HK-2 (cell line): ENCODE results near the gene P4HB.
A peak's percentile ranks its signal among the peaks of the same experiment; 100 is the strongest.

Source experiments
- DNase-seq: peaks from one replicate; pipeline ENCODE4 v3.0.0-alpha.2; 2018; ENCODE audit not compliant: unreplicated experiment

P4HB gene

DNA sequence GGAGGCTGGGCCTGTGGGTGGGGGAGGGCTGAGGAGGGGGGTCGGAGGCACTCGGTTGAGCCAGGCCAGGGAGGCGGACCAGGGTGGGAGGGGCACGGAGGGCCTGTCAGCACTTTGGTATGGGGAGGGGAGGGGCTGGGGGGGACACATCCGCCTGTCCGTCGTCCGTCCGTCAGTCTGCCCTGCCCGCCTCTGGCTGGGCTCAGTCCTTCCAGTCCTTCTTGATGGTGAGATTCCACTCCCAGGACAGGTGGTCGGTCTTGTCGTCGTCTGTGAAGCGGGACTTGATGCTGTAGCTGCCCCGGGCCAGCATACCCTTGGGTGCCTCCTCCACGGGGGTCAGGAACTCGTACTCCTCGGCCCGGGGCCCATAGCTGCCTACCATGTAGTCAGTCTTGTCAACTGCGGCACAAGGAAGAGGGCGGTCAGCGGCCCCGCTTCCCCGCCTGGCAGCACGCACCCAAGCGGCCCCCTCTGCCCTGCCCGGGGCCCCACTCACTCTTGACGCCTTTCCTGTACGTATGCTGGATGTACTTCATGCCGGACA, 8.4 kb upstream of the P4HB start:
- DNase-seq, result peak; percentile 88

DNA sequence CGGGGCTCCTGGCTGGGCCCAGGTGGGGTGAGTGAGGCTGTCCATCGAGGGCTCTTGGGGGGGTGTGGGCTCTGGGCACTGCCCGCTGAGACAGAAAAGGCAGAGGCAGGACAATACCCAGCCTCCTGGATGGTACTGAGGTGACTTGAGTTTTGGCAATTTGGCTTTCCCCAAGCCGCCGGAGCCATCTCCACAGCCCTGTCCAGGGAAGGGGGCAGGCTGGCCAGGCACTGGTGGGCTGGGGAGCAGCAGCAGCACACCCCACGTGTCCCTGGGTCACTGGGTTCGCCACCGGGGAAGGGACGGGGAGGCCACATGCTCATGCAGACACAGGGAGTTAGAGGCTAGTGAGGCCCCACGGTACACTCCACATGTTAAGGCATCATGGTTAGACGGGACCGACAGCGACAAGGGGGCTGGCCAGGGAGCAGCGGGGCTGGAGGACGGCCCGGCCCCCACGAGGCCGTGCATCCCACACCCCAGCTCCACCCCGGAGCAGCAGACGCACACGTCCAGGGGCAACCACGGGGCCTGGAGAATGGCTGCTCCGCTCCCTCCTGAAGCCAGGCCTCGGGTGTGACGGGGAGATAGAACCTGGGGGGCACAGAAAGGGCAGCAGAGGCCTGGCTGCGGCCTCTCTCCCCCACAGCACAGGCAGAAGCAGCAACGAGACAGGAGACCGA, 7.8 kb upstream of the P4HB start:
- peak; percentile 41 for DNase-seq

DNA sequence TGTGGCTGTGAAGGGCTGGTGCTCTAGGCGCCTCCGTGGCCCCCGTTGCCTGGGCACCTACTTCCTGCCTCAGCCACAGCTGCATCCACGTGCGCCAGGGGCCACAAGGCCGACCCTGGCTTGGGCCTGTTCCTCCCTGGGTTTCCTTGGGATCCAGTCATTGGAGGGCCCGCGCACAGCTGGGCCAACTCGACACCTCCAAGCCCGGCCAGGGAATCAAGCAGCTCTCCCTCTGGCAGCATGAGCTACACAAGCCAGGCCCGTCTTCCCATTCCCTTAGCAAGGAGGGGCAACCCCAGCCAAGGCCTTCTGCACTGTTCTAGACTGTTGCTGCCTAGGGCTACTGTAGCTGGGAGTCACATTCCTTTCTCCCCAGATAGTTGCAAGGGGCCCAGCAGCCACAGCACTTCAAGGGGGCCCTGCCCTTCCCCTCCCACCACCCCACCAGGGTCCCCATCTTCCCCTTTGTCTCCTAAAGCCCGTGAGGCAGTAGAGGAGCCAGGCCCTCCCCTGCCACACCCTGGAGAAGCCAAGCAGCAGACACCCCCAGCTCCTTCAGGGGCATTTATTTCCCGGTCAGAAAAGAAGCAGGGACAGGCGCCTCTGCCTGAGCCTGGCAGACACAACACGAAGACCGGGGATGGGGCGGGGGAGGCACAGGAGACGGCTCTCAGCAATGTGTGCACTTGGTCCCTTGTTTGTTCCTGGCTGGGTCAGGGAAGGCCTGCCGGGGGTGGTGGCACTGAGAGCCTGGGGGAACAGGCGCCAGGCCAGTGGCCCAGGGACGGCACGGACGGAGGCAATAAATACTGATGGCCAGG, 7.0 kb upstream of the P4HB start:
- DNase-seq, result peak; percentile 63

DNA sequence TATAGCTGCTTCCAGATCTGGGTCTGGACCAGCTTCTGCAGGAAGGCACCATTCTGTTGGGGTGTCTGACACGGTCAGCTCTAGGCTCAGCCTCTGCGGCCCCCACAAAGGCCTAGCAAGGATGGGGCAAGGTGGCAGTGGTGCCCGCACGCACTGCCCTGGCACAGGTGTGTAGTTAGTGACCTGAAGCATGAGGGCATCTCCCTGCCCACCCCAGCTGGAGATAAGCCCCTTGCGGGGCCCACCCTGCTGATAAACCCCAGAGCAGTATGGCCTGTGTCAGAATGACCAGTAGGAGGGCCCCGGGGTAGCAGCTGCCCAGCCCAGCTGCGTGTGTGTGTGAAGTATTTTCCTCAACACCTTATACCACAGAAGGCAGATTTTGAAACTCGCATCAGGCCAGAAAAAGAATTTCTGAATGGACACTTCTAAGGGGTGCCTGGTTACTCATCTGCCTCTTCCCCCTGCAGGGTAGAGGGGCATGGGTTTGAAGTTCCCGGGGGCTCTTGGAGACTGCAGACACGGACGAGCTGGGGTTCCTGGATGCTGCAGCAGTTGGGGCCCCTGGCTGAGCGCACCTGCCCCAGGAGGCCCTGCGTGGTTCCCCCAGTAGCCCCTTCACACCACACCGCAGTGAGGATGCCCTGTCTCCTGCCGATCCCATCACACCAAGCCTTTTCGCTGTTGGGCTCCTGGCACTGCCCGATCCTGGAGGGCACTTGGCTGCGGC, 6.3 kb upstream of the P4HB start:
- no peak for DNase-seq

DNA sequence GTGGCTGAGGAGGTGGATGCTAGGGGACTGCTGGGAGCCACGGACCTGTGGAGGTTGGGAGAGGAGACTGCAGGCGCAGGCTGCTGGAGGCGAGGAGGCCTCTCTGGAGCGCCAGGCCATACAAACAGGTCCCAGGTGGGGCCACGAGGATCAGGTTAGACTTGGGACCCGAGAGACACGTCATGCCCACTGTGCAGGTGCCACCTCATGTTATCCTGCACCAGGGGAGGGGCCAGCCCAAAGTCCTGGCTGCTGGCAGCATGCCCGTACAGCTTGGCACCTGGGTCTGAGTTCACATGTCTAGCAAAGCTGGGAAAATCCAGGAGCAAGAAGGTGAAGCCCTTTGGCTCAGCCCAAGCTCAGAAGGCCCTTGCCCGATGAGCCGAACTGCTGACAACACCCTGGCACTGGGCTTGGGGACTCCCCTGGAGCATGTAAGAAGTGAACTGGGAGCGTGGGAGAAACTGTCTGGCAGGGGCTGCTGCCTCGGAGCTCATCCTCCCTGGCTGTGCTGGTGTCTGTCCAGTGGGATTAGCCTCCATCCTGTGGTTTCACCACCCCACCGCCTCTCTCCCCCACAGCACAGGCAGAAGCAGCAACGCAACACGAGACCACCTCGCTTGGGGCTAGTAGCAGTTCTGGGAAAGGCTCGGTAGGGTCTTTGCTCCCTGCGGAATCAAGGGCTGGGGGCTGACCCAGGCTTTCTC, 5.6 kb upstream of the P4HB start:
- no peak for DNase-seq

DNA sequence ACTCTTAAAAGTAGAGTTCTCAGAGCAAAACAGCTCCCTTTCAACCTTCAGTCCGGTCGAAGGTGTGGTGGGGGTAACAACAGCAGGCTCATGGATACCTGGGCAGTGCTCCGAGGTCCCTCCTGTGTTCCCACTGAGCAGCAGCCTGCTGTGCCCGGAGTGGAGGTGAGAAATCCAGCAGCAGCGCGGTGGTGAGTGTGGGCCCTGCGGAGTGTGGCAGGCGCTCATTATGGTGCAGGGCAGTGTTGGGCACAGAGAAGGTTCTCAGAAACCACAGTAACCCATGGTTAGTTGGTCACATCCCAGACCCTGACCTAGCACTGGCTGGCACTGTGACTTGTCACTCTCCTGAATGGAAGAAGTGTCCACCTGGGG, 5.0 kb upstream of the P4HB start:
- DNase-seq, result no peak

DNA sequence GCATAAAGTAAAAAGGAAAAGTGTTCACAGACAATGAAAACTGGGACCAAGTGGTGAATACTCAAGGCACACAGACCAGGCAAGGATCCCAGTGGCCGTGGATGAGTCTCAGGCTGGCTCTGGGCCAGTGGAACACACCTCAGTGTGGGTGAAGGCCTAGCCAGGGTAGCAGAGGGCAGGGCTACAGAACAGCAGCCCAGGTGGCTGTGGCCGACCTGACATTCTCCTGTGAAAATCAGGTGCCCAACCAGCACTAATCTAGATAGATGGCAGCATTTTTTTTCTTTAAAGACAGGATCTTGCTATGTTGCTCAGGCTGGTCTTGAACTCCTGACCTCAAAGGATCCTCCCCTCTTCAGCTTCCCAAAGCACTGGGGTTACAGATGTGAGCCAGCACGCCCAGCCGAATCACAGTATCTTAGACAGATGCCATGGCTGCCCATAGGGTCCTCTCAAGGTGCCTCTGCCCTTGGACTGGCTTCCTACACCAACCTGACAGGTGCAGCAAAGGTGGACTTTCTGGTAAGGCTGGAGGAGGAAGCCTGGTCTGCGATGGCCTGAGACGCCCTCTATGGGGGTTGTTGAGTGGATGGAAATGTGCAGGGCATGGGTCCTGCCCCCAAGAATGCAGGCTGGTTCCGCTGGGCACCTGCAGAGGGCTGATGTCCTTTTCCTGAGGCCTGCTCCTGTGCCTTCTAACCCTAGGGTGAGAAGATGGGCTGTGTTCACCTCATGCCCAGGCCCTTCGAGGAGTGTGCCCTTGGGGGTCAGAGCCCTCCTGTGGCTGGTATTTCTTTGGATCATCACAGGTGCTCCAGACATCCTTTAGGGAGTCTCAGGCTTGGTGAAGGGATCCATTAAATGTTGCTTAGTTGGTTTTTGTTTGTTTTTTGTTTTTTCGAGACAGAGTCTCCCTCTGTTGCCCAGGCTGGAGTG, 3.8 kb upstream of the P4HB start:
- no peak for DNase-seq

DNA sequence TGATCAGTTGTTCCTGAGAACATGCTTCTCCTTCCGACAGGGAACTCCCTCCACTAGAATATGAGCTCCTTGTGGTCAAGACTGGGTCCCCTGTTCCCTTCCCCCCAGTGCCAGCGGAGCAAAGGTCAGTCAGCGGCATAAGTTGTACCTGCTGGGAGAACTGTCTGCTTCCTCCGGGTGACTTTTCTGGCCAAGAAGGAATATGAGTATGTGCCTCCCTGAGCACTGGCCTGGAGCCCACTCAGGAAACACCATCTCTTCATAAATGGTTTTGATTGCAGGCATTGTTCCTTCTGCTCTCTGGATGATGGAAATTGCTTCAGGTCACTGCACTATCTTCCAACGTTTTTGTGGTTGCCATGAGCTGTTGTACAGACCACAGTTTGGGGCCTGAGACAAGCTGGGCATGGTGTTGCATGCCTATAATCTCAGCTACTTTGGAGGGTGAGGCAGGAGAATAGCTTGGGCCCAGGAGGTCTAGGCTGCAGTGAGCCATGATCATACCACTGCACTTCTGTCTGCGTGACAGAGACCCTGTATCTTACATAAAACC, 2.9 kb upstream of the P4HB start:
- no peak for DNase-seq

DNA sequence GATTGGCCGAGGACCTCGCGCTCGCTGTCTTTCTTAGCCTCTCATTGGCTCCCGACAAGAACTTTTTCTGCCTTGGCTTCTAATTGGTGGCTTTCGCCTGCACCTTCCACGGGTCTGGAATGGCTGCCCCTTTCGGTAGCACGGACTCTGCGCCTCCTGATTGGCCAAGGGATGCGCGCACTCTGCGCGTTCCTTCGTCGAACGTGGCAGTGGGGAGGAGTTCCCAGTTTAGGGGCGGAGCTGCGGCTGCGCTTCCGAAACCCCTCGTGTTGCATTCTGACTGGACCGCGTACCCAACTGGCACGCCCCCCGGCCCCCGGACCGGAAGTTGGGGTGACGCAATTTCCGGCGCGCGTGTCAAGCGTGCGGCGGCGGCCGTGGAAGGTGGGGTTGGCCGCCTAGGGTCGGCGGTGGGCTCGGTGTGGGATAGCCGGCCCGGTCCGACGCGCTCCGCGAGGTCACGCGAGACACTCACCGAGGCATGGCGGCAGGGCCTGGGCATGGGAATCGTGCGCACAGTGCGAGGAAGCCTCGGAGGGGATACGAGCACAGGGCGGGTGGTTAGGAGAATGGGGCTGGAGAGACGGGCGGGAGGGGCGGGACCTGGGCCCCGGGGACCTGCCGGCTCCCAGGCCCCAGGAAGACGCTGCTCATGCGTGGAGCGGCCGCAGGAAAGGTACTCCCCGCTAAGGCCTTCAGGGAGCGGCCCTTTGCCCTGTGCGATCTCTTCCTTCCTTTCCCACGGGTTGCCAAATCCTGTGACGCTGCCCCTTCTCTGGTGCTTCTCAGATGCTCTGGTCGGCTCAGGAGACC, 627 bp upstream of the P4HB start:
- peak; percentile 99 for DNase-seq

DNA sequence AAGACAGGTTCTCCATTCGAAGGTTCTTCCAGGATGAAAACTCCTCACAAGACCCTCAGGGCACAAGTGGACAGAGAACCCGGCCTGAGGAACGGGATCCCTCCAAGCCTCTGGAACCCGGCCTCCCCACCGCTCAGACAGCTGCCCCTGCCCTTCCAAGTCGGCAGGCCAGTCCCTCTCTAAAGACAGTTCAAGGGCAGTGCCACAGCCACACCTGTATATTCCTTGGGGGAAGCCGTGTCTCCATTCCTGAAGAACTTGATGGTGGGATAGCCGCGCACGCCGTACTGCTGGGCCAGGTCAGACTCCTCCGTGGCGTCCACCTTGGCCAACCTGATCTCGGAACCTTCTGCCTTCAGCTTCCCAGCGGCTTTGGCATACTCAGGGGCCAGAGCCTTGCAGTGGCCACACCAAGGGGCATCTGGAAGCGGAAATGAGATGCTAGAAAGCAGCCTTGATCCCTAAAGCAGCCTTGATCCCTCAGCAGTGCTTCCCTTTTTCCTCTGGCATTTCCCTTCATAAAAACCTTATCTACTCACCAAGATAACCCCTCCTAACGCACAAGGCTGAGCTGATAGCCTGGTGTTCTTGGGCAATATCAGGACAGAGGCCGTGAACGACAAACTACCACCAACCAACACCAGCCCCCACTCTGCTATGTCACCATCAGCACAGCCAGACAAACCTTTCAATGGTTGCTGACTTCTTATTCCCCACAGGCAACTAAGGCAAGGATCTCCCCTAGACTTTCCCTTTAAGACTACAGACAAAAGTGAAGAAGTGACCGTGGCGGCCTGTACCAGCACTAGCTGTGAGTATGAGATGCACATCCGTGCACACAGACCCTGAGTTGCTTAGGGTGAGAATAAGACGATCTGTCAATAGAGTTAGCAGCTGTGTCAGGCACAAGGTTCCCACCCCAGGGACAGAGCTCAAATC, 1.1 kb downstream of the P4HB start:
- no peak for DNase-seq

DNA sequence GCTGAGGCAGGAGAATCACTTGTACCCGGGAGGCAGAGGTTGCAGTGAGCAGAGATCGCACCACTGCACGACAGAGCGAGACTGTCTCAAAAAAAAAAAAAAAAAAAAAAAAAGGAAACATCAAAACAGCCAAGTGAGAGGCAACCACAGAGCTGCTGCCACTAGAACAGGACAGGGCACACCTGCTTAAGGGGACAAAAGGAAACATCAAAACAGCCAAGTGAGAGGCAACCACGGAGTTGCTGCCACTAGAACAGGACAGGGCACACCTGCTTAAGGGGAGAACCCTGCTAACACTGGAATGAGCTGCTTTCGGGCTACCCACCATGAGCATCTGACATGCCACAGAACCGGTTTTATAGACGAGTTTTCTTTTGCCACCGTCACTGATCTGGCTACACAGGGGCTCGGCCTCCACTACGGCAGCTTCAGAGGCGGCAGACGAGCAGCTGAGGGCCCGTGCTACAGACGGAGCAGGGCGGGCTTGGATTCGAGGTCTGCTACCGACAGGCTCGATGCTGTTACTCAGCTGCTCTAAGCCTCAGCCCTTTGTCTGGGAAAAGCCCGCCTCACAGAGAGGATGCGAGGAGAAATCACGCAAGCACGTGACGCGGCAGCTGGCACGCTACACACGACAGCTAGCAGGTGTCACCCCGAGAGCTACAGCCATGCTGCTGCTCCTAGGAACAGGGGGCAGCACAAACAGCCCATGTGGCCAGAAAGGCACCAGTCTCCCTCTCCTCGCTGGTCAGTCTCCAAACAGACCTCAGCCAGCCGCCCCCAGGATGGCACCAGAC, 2.0 kb downstream of the P4HB start:
- no peak for DNase-seq

DNA sequence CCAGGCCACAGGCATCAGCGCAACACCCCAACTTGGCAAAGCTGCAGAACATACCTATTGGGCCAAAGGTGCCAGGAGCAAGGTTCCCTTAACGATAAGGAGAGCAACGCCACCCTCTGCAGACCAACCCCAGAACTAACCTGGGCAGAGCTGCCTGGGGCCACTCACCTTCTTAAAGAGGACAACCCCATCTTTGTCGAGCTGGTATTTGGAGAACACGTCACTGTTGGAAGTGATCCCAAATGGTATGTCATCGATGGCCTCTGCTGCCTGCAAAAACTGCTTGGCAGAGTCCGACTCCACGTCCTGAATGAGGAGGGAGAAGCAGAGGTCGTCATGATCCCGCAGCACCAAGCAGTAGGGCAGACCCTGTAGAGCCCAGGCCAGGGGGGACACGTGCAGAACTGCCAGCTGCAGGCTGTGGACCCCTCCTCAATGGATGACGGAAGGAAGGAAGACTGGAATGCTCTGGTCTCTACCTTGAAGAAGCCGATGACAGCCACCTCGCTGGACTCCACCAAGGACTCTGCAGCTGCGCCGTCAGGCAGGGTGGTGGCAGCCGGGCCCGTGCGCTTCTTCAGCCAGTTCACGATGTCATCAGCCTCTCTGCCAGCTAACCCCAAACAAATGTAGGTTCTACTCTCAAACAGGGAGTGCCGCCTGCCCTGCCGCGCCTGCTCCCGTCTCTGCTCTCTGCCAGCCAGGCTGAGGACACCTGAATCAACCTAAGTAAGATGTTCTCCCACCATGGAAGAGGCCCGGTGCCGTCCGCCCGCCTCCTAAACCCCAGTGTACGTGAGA, 5.2 kb downstream of the P4HB start:
- no peak for DNase-seq

DNA sequence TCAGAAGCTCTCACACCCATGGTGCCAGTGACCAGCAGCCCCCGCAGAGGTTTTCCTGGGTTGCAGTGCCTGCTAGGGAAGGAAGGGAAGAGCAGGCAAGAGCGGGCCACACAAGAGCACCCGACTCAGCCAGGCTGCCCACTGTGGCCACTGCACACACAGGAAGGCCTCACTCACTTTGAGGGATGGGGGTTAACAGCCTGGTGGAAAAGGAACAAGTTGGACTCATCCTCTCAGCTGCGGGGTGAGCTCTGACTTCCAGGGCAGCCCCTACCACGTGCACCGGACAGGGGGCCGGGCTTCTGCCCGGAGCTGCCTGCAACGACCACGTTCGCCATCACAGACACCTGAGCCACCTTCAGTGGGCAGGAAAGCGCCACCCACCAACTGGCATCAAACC, 8.1 kb downstream of the P4HB start:
- no peak for DNase-seq

DNA sequence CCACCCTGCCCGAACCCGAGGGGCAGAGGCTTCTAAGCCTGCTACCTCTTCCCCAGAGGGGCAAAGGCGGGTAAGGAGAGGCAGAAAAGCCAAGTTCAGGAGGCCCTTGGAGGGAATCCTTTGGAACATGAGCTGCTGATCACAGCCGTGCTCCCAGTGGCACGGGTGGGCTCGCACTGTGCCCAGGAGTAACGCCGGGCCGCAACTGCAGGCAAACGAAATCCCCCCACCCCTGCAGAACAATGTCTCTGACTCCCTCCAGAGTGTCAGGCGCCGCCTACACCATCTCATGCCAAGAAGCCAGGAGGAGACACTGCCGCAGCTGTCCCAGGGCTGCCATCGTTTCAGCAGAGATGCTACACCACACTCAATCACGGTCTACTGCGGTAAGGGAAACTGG, 8.9 kb downstream of the P4HB start:
- no peak for DNase-seq

DNA sequence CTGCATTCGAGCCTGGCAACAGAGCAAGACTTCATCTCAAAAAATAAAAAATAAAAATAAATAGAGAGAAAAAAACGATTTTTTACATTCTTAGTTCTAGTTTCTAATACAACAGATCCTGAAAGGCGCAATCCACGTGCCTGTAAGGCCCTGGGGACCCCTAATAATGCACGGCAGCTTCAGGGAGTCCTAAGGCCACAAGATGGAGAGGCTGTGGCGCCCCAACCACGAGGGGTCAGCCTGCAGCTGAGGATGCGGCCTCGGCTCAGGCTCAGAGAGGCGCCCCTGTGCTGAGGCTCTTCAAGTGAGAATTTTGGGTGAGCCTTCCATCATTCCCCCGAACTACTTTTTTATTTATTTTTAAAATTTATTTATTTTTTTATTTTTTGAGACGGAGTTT, 10.9 kb downstream of the P4HB start:
- no peak for DNase-seq

DNA sequence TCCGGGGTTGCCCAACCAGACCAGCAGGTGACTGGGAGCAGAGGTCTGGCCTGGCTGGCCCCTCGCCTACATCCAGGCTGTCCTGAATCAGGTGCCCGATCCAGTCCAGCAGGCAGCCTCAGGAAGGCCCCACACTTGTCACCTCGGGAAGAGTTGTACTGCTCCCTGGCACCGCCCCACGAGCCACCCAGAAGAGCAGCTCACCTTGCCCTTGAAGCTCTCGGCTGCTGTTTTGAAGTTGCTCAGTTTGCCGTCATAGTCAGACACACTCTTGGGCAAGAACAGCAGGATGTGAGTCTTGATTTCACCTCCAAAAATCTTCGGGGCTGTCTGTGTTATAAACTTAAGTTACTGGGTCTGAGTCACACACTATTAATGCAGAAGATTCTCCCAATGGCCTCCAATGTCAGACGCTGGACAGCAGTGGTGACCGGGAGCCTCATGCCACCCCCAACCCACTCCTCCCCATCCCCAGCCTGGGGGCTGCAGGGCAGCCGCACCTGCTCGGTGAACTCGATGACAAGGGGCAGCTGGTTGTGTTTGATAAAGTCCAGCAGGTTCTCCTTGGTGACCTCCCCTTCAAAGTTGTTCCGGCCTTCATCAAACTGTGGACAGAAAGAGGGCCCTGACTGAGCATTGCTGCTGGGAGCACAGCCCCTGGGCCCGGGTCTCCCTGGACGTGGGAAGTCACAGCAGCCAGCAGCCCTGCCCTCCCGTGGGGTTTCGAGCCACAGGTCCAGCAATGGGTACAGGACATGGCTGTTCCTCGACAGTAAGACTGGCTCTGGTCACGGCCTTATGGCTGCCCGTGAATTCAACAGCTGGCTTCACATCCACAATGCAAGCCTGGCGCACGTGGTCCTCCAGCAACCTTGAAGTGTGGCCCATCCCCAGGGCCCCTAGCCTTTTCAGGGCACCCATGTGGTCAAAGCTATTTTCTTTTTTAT, 13.3 kb downstream of the P4HB start:
- DNase-seq, result no peak
